ENCODE data around the gene ERBB4. TPM values are rescaled to one million over a fixed set of nuclear protein-coding genes. Genes with fewer than 3 reads are reported as not detected.

ERBB4 gene
- total RNA-seq (1 to 10 TPM; 2.0 to 7.5 (median 3.5) TPM), polyA plus RNA-seq (under 1 TPM; 0.07 to 0.44 (median 0.25) TPM)
- long read RNA-seq, donor 1: 0 reads
- long read RNA-seq, donor 2, partial matches to known transcripts: 0 of 1 reads
- long read RNA-seq, donor 2, other reads (novel, unspliced or antisense): 1 of 1 reads

DNA sequence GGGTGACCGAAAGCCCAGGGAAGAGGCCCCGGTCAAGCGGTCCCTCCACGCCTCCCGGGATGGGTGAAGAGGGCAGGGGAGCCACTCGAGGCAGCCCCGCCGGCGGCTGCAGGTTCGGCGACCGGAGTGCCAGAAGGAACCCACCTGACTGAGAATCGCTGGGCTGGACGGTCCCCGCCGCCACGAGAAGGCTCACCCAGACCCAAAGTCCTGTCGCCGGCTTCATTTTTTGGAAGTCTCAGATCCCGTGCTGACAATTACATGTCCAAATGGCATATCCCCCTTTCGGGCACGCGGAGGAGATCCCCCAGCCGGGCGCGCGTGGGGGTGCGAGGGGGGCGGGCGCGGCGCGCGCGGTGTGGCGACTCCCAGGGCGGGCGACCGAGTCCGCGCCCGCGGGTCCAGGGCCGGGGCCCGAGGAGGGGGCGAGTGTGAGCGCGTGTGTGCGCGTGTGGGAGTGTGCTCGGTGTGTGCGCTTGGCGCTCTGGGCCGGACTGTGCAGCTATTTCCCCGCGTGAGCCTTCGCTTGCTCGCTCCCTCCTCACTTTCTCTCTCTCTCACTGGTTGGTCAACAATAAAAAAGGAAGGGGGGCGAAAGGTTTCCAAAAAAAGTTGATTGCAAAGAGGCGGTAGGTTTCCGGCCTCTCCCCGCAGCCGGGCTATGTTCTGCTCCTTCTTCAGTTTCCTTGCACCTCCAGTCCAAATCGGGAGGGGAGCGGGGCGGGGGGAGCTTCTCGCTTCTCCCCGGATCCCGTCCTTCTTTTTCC, at the start of gene ERBB4:
Gene ERBB4 (minus strand): TSS at position 498 of the 767 bp plus-strand sequence. CDS start 272 bp downstream, at position 226.
- no peak for TF ChIP-seq CTCF (IDR thresholded peaks at IDR 0.05)
- H3K36me3 ChIP-seq (ENCODE audit: insufficient read depth in 1 of 2, low read depth in 1 of 2): no peaks in the 10 kb centered on the region
- H3K27ac ChIP-seq: peak within 1 kb of the TSS; percentile 83
- no peaks in the 10 kb centered on the region for H3K9me3 ChIP-seq
- WGBS, 3 donors: 0 to 1% (median 1%) methylated on average over 50 to 69 of the region's 69 CpGs
- H3K27me3 ChIP-seq (ENCODE audit: insufficient read depth in 3 of 3, low read length in 2 of 3): no peaks in the 10 kb centered on the region
- intact Hi-C loops (cut with DNase I): no loop called here
- H3K4me3 ChIP-seq: peak within 1 kb of the TSS; percentile 91
- ATAC-seq (peak; percentile 45 to 57 (median 56)), DNase-seq (peak; percentile 19 to 63)
- H3K4me1 ChIP-seq: peaks cover 18% of the 10 kb centered on the region

DNA sequence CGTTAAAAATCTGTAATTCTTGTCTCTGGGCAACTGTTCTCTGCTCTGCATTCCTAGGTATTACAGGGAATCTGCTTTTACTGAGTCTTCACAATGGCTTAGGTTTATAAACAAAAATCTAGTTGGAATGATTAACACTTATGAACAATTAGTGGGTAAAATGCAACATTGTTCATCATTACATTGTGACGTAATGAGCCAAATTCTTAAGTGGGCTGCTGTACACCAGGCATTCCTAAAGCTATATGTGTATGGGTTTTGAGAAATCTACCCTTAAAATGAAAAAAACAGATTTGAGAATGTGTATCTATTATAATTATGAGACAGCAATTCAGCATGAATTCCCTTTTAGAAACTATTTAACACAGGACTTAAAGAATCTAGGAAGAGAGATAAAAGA, 41.5 kb upstream of the ERBB4 start:
- Histone ChIP-seq H3K27ac (no peak overlapping the region), H3K4me3 (no peak overlapping the region), H3K36me3 (ENCODE audit: insufficient read depth in 1 of 2, low read depth in 1 of 2) (no peaks in the 10 kb centered on the region), H3K4me1 (no peaks in the 10 kb centered on the region), H3K9me3 (peaks cover 5% of the 10 kb centered on the region), H3K27me3 (ENCODE audit: insufficient read depth in 3 of 3, low read length in 2 of 3) (no peaks in the 10 kb centered on the region)
- ATAC-seq: no peak
- no peak for DNase-seq
- intact Hi-C loops (cut with DNase I): no loop called here
- WGBS, 3 donors: 69 to 77% (median 73%) methylated on average over 2 of the region's 2 CpGs
- TF ChIP-seq CTCF (IDR thresholded peaks at IDR 0.05): no peak

GRCh38 chr2:212556296-212556695, 17.7 kb upstream of the ERBB4 start:
- Histone ChIP-seq H3K27ac (no peak overlapping the region), H3K36me3 (ENCODE audit: insufficient read depth in 1 of 2, low read depth in 1 of 2) (no peaks in the 10 kb centered on the region), H3K4me1 (no peaks in the 10 kb centered on the region), H3K4me3 (no peak overlapping the region), H3K27me3 (ENCODE audit: insufficient read depth in 3 of 3, low read length in 2 of 3) (no peaks in the 10 kb centered on the region), H3K9me3 (no peaks in the 10 kb centered on the region)
- TF ChIP-seq CTCF (IDR thresholded peaks at IDR 0.05): no peak
- WGBS, 3 donors: 58 to 67% (median 59%) methylated on average over 4 of the region's 4 CpGs
- intact Hi-C loops (cut with DNase I): no loop called here
- DNase-seq: no peak
- no peak for ATAC-seq

DNA sequence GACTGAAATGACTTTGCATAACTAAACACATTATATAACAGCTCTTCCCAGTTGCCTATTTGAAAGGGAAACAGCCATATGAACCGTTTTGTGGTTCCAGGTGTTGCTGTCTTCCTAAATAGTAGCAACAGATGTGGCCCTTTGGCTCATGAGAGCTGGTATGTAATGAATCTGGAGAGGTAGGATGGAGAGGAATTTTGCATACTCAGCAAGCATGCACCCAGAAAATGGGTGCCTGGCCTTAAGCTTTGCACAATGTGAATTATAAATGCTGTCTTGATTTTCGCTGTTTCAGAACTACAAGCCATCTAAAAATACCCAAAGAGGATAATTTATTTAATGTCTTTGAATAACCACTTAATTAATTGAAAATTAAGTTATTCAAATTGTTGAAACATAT, 15.6 kb upstream of the ERBB4 start:
- intact Hi-C loops (cut with DNase I): no loop called here
- 63 to 73% (median 68%) methylated on average over 2 of the region's 2 CpGs for WGBS, 3 donors
- no peak overlapping the region for H3K4me3 ChIP-seq

More for the DNA sequence above, 15.6 kb upstream of the ERBB4 start:
- no peaks in the 10 kb centered on the region for H3K9me3 ChIP-seq
- no peaks in the 10 kb centered on the region for H3K4me1 ChIP-seq
- ATAC-seq: no peak
- no peaks in the 10 kb centered on the region for H3K27me3 ChIP-seq (ENCODE audit: insufficient read depth in 3 of 3, low read length in 2 of 3)
- no peaks in the 10 kb centered on the region for H3K36me3 ChIP-seq (ENCODE audit: insufficient read depth in 1 of 2, low read depth in 1 of 2)
- DNase-seq: no peak
- TF ChIP-seq CTCF (IDR thresholded peaks at IDR 0.05): no peak
- no peak overlapping the region for H3K27ac ChIP-seq
